OCI-LY1 (cell line): ENCODE results near the gene ZNF415.
A peak's percentile ranks its signal among the peaks of the same experiment; 100 is the strongest.

Experiments used
- H2AFZ ChIP-seq: fragments of 200-600 bp; sonication (generic), shearing (Covaris generic); 2 replicates; pipeline ENCODE4 v1.6.0; 2014; ENCODE audit warnings: antibody characterized with exemption, mild to moderate bottlenecking, low read length
- H3F3A ChIP-seq: fragments of 200-600 bp; sonication (generic), shearing (Covaris generic); 2 replicates; pipeline ENCODE4 v1.6.0; 2014; ENCODE audit warnings: mild to moderate bottlenecking, antibody characterized with exemption, low read length, moderate library complexity; ENCODE audit not compliant: insufficient read depth
- H3K27ac ChIP-seq: fragments of 200-600 bp; sonication (generic); 2 replicates; pipeline ENCODE4 v1.5.1; 2014; ENCODE audit warnings: low read length, mixed run types, mild to moderate bottlenecking, low read depth; ENCODE audit not compliant: poor library complexity, severe bottlenecking
- H3K27me3 ChIP-seq: fragments of 200-600 bp; sonication (generic); 2 replicates; pipeline ENCODE4 v1.6.0; 2014; ENCODE audit warnings: antibody characterized with exemption, mild to moderate bottlenecking, low read length, moderate library complexity; ENCODE audit not compliant: insufficient read depth
- H3K36me3 ChIP-seq: fragments of 200-600 bp; sonication (generic); 2 replicates; pipeline ENCODE4 v1.6.1; 2014; ENCODE audit warnings: mild to moderate bottlenecking, antibody characterized with exemption, low read length, moderate library complexity, mixed read lengths; ENCODE audit not compliant: insufficient read depth
- H3K4me1 ChIP-seq: fragments of 200-600 bp; sonication (generic); 2 replicates; pipeline ENCODE4 v1.5.1; 2014; ENCODE audit warnings: mild to moderate bottlenecking, low read length, moderate library complexity; ENCODE audit not compliant: insufficient read depth, severe bottlenecking
- H3K4me2 ChIP-seq: fragments of 200-600 bp; sonication (generic), shearing (Covaris generic); 2 replicates; pipeline ENCODE4 v1.6.1; 2014; ENCODE audit warnings: low read length
- H3K4me3 ChIP-seq: fragments of 200-600 bp; sonication (generic); 2 replicates; pipeline ENCODE4 v1.5.1; 2014; ENCODE audit warnings: low read length, low read depth, mild to moderate bottlenecking, mixed read lengths; ENCODE audit not compliant: poor library complexity, severe bottlenecking
- H3K79me2 ChIP-seq: fragments of 200-600 bp; shearing (Covaris generic); 2 replicates; pipeline ENCODE4 v1.6.1; 2016; ENCODE audit warnings: mixed run types, low read length, mixed read lengths; ENCODE audit not compliant: insufficient read depth
- H3K9ac ChIP-seq: fragments of 200-600 bp; sonication (generic), shearing (Covaris generic); 2 replicates; pipeline ENCODE4 v1.6.1; 2014; ENCODE audit warnings: mild to moderate bottlenecking, low read length, mixed read lengths
- H3K9me2 ChIP-seq: fragments of 200-600 bp; sonication (generic), shearing (Covaris generic); 2 replicates; pipeline ENCODE4 v1.6.1; 2014; ENCODE audit warnings: low read depth, mild to moderate bottlenecking, low read length, mixed read lengths
- H3K9me3 ChIP-seq: fragments of 200-600 bp; shearing (Covaris generic); 2 replicates; pipeline ENCODE4 v1.6.1; 2014; ENCODE audit warnings: low read length, mixed read lengths
- H4K20me1 ChIP-seq: fragments of 200-600 bp; sonication (generic), shearing (Covaris generic); 2 replicates; pipeline ENCODE4 v1.6.0; 2016; ENCODE audit warnings: mild to moderate bottlenecking, low read length; ENCODE audit not compliant: insufficient read depth
- EZH2 ChIP-seq: fragments of 200-600 bp; sonication (generic), shearing (Covaris generic); IDR thresholded peaks from 2 replicates; pipeline ENCODE4 v1.8.0; 2017; ENCODE audit warnings: borderline replicate concordance, mixed run types, mild to moderate bottlenecking, antibody characterized with exemption, low read length, moderate library complexity, mixed read lengths
- TF ChIP-seq, protein P1 (sequence below): fragments of 200-600 bp; sonication (generic), shearing (Covaris generic); IDR thresholded peaks from 2 replicates; pipeline ENCODE4 v1.5.1; 2017; ENCODE audit warnings: mild to moderate bottlenecking, antibody characterized with exemption, low read length, moderate library complexity, mixed read lengths

The ZNF415 gene

DNA sequence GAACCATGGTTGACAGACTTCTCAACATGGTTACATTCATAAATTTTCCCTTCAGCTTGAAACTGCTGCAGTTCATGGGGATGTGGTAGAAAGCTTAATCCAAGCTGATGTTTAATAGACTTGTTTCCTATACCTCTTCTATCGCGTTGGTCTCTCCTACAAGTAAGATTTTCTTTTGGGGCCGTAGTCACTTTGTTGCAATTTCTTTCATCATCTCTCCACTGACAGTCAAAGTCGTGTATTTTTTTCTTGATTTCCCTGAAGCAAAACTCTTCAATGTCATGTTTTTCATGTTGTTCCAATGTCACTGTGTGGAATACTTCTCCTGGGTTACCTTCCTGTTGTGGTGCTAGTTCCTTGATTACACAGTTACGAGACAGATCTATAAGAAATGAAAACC lies 23.2 kb downstream of the ZNF415 start:
- no peaks in the 10 kb centered on the region for H4K20me1 ChIP-seq
- H2AFZ ChIP-seq, result no peak overlapping the region
- peaks cover 18% of the 10 kb centered on the region for H3K36me3 ChIP-seq
- no peaks in the 10 kb centered on the region for H3K4me1 ChIP-seq
- peaks cover 19% of the 10 kb centered on the region; the same call in 1 of the 2 replicates for H3K9me3 ChIP-seq
- no peak for TF ChIP-seq EZH2
- TF ChIP-seq, protein P1, sequence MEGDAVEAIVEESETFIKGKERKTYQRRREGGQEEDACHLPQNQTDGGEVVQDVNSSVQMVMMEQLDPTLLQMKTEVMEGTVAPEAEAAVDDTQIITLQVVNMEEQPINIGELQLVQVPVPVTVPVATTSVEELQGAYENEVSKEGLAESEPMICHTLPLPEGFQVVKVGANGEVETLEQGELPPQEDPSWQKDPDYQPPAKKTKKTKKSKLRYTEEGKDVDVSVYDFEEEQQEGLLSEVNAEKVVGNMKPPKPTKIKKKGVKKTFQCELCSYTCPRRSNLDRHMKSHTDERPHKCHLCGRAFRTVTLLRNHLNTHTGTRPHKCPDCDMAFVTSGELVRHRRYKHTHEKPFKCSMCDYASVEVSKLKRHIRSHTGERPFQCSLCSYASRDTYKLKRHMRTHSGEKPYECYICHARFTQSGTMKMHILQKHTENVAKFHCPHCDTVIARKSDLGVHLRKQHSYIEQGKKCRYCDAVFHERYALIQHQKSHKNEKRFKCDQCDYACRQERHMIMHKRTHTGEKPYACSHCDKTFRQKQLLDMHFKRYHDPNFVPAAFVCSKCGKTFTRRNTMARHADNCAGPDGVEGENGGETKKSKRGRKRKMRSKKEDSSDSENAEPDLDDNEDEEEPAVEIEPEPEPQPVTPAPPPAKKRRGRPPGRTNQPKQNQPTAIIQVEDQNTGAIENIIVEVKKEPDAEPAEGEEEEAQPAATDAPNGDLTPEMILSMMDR, result no peak
- no peak overlapping the region for H3K27ac ChIP-seq
- H3K79me2 ChIP-seq, result no peaks in the 10 kb centered on the region
- no peak overlapping the region for H3K9ac ChIP-seq
- no peaks in the 10 kb centered on the region for H3K27me3 ChIP-seq
- no peaks in the 10 kb centered on the region for H3K9me2 ChIP-seq
- no peaks in the 10 kb centered on the region for H3F3A ChIP-seq
- no peak overlapping the region for H3K4me2 ChIP-seq
- no peak overlapping the region for H3K4me3 ChIP-seq

DNA sequence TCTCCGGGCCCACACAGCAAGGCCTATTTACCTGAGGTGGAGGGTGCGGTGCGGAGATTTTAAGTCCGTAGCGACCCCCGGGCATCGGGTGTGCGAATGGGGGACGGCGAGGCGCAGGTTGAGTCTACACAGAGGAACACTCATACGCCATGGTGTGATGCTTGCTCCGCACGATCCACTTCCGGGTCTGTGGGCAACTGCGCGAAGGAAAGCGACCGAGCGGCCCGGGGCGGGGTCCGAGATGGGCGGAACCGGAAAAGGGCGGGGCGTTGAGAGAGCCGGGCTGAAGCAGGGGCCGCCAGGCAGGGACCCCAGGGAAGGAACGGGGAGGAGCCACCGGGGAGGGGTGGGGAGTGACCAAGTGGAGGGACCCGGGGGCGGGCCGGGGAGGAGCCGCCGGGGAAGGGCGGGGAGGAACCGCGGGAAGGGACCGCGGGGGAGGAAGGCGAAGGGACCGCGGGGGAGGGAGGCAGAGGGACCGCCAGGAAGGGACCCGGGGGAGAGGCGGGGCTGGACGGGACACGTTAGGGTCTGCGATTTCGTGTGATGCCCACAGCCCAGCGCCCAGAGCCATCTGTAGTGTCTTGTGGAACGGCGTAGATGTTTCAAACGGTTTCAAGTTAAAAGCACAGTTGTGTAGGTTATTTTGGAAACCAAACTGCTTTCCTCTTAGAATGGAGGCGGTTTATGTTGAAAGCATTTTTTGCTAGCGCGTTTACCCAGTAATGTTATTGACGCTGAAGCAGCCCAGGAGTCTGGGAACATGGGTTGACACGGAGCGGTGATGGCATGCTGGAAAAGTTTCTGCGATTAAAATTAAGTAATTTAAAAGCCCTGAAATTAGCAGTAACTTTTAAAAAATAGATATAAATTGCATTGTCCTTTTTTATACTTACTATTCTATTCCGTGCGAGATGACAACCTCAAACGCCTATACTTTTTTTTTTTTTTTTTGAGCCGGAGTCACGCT lies 29.2 kb downstream of the ZNF415 start, which contains the start of gene ZNF160:
Gene ZNF160 (minus strand): TSS at position 189 of the 970 bp plus-strand sequence. CDS start 17,146 bp downstream, outside the sequence.
- Histone ChIP-seq H3K4me1 (peaks cover 17% of the 10 kb centered on the region), H4K20me1 (no peaks in the 10 kb centered on the region), H3K4me2 (peak within 1 kb of the TSS; percentile 89), H3K36me3 (peaks cover 30% of the 10 kb centered on the region), H3K27ac (peak within 1 kb of the TSS; percentile 67), H3K9me3 (peaks cover 9% of the 10 kb centered on the region; the same call in 1 of the 2 replicates), H2AFZ (no peak within 1 kb of the TSS), H3K9ac (peak within 1 kb of the TSS; percentile 96), H3K27me3 (no peaks in the 10 kb centered on the region), H3K4me3 (peak within 1 kb of the TSS; percentile 97), H3K9me2 (no peaks in the 10 kb centered on the region), H3K79me2 (peaks cover 28% of the 10 kb centered on the region), H3F3A (no peaks in the 10 kb centered on the region)
- no peak for TF ChIP-seq EZH2
- TF ChIP-seq, protein P1, result no peak

DNA sequence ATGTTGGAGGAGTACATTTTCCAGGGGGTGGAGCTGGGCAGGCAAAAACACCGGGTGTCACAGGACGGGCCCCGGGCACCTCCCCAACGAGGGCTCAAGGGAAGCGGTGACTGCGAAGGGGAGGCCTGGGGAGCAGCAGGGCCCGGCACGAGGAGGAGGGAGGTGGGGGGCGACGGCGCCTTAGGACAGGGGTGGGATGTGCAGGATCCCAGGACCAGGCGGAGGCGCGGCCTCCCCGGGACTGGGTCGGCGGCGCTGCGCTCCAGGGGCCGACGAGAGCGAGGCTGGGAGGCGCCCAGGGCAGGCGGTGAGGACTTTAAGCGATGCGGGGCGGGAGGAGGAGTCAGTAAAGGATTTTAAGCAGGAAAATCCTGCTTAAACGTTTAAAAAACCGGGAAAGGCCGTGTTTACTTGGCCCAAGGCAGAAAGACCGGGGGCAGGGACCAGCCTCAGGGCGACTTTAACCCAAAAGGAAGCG lies 29.9 kb downstream of the ZNF415 start:
- H2AFZ ChIP-seq, result no peak overlapping the region
- peaks cover 9% of the 10 kb centered on the region; the same call in 1 of the 2 replicates for H3K9me3 ChIP-seq
- peaks cover 28% of the 10 kb centered on the region for H3K79me2 ChIP-seq

More for the DNA sequence above, 29.9 kb downstream of the ZNF415 start:
- Histone ChIP-seq H3K27me3 (no peaks in the 10 kb centered on the region), H3K36me3 (peaks cover 36% of the 10 kb centered on the region), H3K9me2 (no peaks in the 10 kb centered on the region), H4K20me1 (no peaks in the 10 kb centered on the region), H3K27ac (peak overlapping the region; percentile 67), H3K4me2 (peak overlapping the region; percentile 89), H3K9ac (peak overlapping the region; percentile 96), H3K4me3 (peak overlapping the region; percentile 97), H3K4me1 (peaks cover 17% of the 10 kb centered on the region), H3F3A (no peaks in the 10 kb centered on the region)
- TF ChIP-seq, protein P1, result no peak
- no peak for TF ChIP-seq EZH2
